ENCODE data around the gene SLC1A7.

SLC1A7 gene

GRCh38 chr1:53076165-53076564 lies 66.3 kb downstream of the SLC1A7 start:
- no peak for DNase-seq (ENCODE audit: low read depth)
- H3K4me3 ChIP-seq (ENCODE audit: low read length), result no peak overlapping the region
- TF ChIP-seq, protein P1, sequence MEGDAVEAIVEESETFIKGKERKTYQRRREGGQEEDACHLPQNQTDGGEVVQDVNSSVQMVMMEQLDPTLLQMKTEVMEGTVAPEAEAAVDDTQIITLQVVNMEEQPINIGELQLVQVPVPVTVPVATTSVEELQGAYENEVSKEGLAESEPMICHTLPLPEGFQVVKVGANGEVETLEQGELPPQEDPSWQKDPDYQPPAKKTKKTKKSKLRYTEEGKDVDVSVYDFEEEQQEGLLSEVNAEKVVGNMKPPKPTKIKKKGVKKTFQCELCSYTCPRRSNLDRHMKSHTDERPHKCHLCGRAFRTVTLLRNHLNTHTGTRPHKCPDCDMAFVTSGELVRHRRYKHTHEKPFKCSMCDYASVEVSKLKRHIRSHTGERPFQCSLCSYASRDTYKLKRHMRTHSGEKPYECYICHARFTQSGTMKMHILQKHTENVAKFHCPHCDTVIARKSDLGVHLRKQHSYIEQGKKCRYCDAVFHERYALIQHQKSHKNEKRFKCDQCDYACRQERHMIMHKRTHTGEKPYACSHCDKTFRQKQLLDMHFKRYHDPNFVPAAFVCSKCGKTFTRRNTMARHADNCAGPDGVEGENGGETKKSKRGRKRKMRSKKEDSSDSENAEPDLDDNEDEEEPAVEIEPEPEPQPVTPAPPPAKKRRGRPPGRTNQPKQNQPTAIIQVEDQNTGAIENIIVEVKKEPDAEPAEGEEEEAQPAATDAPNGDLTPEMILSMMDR (conservative IDR thresholded peaks at IDR 0.05; ENCODE audit: low read depth, low read length), result no peak

- H3K4me3 ChIP-seq (ENCODE audit: low read length), result no peak overlapping the region
- TF ChIP-seq, protein P1 (conservative IDR thresholded peaks at IDR 0.05; ENCODE audit: low read depth, low read length), result no peak
- no peak for DNase-seq (ENCODE audit: low read depth)
Observed at GRCh38 chr1:53075761-53076163, 66.7 kb downstream of the SLC1A7 start.

DNA sequence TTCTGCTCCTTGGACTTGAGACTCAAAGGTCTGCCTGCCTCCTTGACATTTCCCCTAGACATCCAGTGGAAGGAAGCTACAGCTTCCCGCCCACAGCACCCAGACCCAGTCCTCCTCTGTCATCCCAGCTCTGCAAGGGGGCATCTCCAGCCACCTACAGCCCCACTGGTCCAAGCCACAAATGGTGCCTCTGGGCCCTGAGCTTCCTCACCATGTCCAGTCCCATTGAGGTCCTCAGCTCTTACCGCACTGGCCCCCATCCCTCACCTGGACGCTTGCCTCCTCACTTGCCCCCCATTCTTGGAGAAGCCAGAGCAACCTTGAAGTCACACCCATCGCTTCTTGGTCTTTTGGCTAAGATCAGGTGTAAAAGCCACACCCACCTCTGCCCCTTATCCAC lies 67.2 kb downstream of the SLC1A7 start:
- no peak overlapping the region for H3K4me3 ChIP-seq (ENCODE audit: low read length)
- TF ChIP-seq, protein P1 (conservative IDR thresholded peaks at IDR 0.05; ENCODE audit: low read depth, low read length), result no peak
- no peak for DNase-seq (ENCODE audit: low read depth)

DNA sequence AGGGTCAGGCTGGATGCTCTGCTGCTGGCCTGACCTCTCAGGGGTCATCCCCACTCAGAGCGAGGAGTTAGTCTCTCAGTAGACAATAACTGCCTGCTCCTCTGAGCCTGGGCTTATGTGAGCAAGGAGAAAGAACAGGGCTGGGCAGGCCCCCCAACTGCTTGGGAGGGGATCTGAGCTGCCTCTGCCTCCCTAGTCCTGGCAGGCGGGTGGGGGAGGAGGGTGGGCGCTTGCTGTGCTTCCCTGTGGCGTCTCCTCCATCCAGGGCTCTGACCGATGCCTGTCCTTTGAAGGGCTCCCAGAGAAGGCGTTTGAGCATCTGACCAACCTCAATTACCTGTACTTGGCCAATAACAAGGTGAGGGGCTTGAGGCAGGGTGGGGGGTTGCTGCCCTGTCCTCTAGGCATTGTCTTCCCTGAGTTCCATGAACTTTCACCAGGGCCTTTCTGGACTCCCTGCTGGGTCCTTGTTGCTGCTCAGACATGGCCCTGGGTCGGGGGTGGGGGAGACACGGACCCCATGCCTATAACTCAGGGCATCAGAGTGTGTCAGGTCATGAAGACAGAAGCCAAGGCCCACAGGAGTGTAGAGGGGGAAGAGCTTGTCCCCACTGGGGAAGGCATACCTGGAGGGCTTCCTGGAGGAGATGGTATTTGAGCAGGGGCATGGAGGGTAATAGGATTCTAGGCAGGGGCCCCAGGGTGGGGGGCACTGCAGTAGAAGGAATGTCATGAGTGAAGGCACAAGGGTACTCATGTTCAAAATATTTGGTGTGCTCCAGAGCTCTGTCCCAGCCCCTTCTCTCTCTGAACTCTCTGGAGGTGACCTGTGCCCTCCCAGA lies 67.9 kb downstream of the SLC1A7 start:
- no peak overlapping the region for H3K4me3 ChIP-seq (ENCODE audit: low read length)
- DNase-seq (ENCODE audit: low read depth), result no peak
- TF ChIP-seq, protein P1 (conservative IDR thresholded peaks at IDR 0.05; ENCODE audit: low read depth, low read length), result no peak

DNA sequence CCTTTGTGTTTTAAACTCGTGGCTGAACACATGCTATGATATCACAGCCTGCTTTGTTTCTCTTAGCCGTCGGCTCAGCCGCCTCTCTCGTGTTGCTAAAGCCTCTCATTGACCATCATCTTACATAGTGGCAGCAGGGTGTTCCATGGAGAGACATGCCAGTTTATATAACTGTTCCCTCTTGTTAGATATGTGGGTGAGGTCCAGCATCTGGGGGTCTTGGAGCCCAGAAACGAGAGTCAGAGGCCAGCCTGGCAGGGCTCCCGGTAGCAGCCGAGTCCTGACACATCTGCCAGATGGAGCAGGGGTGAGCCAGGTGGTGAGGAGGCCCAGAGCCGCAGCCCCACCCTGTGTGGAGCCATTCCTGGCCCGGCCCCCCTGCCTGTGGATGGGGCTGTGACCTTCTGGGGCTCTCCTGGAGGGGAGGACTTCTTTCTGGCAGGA lies 68.5 kb downstream of the SLC1A7 start:
- peak; percentile 17 for DNase-seq (ENCODE audit: low read depth)
- H3K4me3 ChIP-seq (ENCODE audit: low read length), result no peak overlapping the region
- TF ChIP-seq, protein P1 (conservative IDR thresholded peaks at IDR 0.05; ENCODE audit: low read depth, low read length), result no peak

DNA sequence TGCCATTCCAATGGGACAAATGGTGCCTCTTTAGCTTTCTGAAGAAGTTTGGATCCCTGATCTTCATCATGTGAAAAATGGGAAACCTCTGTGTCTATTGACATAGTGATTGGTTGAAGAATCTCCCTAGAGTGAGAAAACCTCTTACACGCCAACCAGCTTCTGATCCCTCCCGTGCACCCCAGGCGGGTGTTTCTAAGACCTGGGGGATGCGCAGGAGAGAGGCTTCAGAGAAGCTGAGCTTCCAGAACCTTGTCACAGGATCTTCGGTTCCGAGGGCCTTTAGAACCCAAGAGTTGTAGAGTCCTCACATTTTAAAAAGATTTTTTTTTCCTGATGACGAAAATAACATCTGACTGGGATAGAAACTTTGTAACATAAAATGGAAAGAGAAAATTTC lies 69.2 kb downstream of the SLC1A7 start:
- TF ChIP-seq, protein P1 (conservative IDR thresholded peaks at IDR 0.05; ENCODE audit: low read depth, low read length), result no peak
- DNase-seq (ENCODE audit: low read depth), result no peak
- H3K4me3 ChIP-seq (ENCODE audit: low read length), result no peak overlapping the region

DNA sequence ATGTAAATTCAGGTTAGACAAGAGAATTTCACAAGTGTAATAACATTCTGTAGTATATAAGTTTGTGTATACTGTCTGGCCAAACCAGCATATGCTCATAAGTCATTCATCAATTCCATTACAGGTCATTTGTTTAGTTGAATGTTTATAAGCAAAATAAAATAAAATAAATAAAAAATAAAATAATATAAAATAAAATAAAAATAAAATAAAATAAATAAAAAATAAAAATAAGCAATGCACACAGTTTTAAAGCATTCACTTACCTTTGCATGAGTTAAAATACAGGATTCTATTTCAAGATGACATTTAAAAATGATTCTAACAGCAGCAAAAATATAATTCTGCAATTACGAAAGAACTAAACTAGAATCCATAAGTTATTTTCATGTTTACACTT lies 70.5 kb downstream of the SLC1A7 start:
- no peak overlapping the region for H3K4me3 ChIP-seq (ENCODE audit: low read length)
- DNase-seq (ENCODE audit: low read depth), result no peak
- TF ChIP-seq, protein P1 (conservative IDR thresholded peaks at IDR 0.05; ENCODE audit: low read depth, low read length), result no peak

All from retinal pigment epithelial cell (primary cell).